HG02623 (cell line): ENCODE data around the gene PDE7B.

Source experiments
- ATAC-seq: cut with Tn5 transposase; IDR thresholded peaks from one replicate; pipeline ENCODE4 v1.9.1; 2021; ENCODE audit warnings: moderate library complexity; ENCODE audit not compliant: unreplicated experiment

The PDE7B gene

GRCh38 chr6:136061701-136062100 lies 210.2 kb downstream of the PDE7B start:
- no peak for ATAC-seq

GRCh38 chr6:136063096-136063495 lies 211.6 kb downstream of the PDE7B start:
- ATAC-seq: no peak

- no peak for ATAC-seq
These were observed 214.5 kb downstream of the PDE7B start for GRCh38 chr6:136066005-136066404.

GRCh38 chr6:136067731-136068341 lies 216.3 kb downstream of the PDE7B start:
- ATAC-seq: no peak

DNA sequence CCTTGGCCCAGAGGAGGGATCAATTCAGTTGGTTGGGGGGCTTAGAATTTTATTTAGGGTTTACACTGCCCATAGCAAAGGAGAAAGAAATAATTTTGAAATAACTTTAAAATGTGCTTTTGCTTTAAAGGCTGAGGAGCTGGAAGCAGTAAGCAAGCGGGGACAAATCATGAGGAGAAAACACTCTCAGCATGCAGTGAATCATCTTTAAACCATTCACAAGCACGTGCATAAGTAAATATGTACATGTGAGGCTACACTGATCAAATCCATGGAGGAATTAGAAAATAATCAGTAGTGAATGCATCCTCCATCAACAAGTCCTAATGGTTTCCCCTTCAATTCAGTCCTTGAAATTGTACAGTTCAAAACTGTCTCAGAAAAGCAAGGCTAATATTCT lies 217.6 kb downstream of the PDE7B start:
- no peak for ATAC-seq

DNA sequence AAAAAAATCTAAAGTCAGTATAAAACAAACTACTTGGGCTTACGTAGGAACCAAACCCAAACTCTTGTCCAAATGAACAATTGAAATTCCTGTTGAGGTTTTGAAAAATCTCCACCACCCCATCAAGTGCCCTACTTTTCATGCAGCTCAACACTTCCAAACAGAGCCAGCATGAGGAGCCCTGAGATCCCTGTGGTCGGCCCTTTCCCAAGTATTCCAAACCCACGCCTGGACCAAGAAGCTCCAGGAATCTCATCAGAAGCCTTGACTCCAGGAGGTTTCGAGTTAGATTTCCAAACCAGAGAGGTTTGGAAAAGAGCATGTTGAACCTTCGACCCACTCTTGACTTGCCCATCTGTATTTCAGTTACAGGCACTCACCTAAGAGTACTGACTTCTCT lies 219.3 kb downstream of the PDE7B start:
- ATAC-seq: no peak

- no peak for ATAC-seq
These were observed 221.2 kb downstream of the PDE7B start for GRCh38 chr6:136072691-136073090.

DNA sequence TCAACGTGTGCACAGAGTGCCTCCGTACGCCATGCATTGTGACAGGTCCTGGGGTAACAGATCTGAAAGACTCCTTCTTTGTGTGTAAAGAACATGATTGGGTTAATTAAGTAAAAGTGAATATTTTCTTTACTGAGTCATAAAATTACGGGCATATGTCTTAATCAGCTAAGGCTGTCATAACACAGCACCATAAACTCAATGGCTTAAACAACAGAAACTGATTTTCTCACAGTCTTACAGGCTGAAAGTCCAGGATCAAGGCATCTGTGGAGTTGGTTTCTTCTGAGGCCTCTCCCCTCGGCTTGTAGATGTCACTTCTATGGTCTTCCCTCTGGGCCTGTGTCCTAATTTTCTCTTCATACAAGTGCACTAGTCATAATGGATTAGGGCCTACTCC lies 221.7 kb downstream of the PDE7B start:
- no peak for ATAC-seq

- no peak for ATAC-seq
These were observed 225.0 kb downstream of the PDE7B start for GRCh38 chr6:136076496-136076895.

DNA sequence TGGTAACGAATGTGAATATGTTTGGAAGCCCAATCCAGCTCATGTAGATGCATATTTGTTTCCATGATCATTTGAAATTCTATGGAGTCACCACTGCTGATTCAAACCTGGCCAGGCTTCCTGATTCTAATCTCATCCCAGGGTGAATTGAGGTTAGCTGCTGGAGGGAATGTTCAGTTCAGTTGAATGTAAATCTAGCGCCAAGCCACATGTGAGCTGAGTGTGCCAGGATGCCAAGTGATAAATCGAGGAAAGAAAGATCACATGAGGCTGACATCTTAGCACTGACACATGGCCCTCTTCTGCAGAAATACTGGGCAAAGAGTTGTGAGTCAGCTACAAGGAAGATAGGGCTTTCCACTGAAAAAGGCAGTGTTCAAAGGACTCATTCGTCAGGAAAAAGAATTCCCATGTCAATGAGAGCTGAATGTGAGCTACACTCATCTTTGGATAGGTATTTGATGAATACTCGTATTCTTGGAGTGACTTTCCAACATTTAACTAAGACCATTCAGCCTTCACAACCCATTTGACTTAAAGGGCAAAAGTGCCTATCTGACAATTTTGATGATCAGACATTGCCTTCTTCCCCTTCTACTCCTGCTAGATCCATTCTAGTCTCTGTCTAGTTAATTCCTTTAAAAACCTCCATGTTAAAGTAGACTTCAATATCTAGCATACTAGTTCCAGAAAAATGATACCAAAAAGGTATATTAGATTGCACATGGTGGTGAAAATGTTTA lies 226.5 kb downstream of the PDE7B start:
- no peak for ATAC-seq

GRCh38 chr6:136079701-136080565 lies 228.4 kb downstream of the PDE7B start:
- ATAC-seq: no peak

DNA sequence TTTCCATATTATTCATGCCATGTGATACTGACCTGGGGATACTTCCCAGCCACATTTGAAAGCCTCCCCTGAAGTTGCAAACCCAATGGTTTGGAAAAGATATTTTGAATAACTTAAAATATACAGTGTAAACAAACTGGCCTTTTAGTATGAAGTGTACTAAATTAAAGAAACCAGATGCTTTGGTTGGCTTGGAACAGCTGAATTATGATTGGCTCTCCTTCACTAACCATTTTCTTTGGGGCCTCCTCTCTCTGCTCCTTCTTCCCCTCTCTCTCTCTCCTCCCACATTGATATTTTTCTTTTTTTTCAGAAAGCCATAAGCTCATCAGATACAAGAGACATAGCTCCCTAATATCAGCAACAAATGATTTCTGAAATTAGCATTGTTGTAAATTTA lies 232.0 kb downstream of the PDE7B start:
- no peak for ATAC-seq

- no peak for ATAC-seq
These were observed 232.9 kb downstream of the PDE7B start for GRCh38 chr6:136084403-136084802.

DNA sequence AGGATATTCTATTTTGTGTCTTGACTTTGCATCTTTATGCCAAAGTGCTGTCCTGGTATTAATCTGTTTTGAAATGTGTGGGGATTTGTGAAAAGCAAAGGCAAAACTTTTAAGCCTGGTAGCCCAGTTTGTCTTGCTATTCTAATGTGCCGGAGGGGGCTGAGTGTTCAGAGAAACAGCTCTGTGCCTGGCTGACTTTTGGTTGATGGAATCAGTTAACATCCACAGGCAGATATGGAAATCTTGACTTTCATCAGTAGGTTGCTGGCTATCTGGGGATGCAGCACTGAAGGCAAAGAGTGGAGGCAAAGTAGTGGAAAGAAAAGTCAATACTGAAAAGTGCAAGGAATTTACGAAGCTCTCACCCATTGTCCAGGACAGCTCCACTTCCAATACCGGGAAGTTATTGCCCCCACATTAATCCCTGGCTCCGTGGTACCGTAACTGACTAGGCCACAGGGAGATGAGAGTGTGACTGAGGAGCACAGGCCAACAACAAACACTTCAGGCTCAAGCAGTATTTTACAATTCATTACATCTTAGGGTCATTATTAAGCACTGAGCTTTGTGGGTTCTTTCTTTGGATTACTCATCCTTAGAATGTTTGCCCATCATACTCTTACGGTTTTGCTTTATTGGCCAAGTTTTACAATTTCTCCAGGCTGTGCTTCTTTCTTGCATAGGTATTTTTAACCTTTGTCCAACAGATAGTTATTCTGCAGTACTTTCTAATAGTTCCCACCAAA lies 234.0 kb downstream of the PDE7B start:
- no peak for ATAC-seq

GRCh38 chr6:136086686-136087085 lies 235.2 kb downstream of the PDE7B start:
- ATAC-seq: no peak

DNA sequence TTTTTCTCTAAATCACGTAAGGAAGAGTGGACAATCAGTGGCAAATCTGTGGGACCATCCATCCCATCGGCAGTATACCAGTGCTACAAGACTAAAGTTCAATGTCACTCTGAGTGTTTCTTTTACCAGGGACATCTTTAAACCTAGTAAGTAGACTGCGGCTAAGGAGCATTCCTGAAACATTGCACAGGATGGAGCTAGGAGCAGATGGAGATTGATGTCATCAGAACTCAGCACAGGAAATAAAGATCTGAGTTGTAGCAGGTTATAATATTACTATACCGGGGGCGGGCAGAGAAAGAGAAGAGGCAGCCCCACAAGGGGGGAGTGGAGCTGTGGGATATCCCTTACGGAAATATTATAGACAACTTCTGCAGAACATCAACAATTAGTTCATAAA lies 236.5 kb downstream of the PDE7B start:
- ATAC-seq: no peak

GRCh38 chr6:136088693-136089092 lies 237.2 kb downstream of the PDE7B start:
- ATAC-seq: no peak

DNA sequence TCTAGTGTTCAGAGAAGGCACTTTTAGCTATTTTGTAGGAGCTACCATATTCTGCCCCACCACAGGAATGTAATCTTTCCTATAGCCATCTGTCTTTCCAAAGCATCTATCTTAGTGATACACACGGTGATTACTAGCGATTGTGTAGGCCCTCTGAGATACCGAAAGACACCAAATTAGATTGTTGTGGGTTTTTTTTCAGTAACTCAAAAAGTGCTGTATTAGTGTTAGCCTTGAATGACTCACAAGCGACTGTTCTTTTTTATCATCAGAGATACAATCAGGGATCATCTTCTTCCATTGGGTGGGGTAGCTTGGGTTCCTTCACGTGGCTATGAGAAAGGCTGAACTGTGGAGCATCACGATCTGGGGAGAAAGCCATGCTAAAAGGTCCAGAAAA lies 238.4 kb downstream of the PDE7B start:
- ATAC-seq: no peak

- ATAC-seq: no peak
These were observed 239.4 kb downstream of the PDE7B start for GRCh38 chr6:136090929-136091328.

GRCh38 chr6:136092897-136093296 lies 241.4 kb downstream of the PDE7B start:
- no peak for ATAC-seq

DNA sequence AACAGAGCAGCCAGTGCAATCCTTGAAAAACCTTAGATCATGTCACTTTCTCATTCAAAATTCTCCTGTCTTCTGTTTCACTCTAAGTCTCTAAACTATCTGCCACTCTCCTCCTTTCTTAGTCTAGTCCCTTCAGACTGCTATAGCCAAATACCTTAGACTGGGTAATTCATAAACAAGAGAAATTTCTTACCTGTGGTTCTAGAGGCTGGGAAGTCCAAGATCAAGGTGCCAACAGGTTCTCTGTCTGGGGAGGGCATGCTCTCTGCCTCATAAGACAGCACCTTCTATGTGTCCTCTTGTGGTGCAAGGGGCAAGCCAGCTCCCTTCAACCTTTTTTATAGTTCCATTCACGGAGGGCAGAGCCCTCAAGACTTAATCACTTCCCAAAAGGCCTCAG lies 242.3 kb downstream of the PDE7B start:
- no peak for ATAC-seq
